CD4-positive, alpha-beta T cell (primary cell): ENCODE measurements around the gene IGF2BP2. TPM values are rescaled to one million over a fixed set of nuclear protein-coding genes. Genes with fewer than 3 reads are reported as not detected.
A peak's percentile ranks its signal among the peaks of the same experiment; 100 is the strongest.

Experiments
- ATAC-seq: fragments of 200-7000 bp; cut with Tn5 transposase; one replicate; pipeline ENCODE4 v1.10.0; 2022; ENCODE audit warnings: mild to moderate bottlenecking; ENCODE audit not compliant: poor library complexity
- CTCF ChIA-PET: fragments of 350-600 bp; sonication (Branson Sonifier 250); formaldehyde crosslinking; loops from one replicate; lab custom pipeline; 2021; ENCODE audit warnings: antibody characterized with exemption, inconsistent platforms; lab: Charles Lee
- POLR2A ChIA-PET: fragments of 350-600 bp; sonication (Branson Sonifier 250); formaldehyde crosslinking; loops from one replicate; lab custom pipeline; 2021; ENCODE audit warnings: antibody characterized with exemption, inconsistent platforms; lab: Charles Lee
- DNase-seq, 14 experiments: peaks; one replicate each; pipeline ENCODE4 v3.0.0-alpha.2; 2013 to 2020; ENCODE audit warnings: mixed read lengths in 2 of 14
- H3K27ac ChIP-seq, 2 donors: one replicate each; pipeline versions ENCODE4 v1.5.1 to v1.7.0; 2013; ENCODE audit warnings: low read length in 2 of 2, low read depth in 1 of 2, mild to moderate bottlenecking in 1 of 2
- H3K27me3 ChIP-seq, 2 experiments: 1 replicate in 1 of 2; 2 replicates in 1 of 2; pipeline versions ENCODE4 v1.6.1 to v1.7.0; 2013; ENCODE audit warnings: low read length in 2 of 2, control low read depth in 1 of 2, mild to moderate bottlenecking in 1 of 2, moderate library complexity in 1 of 2; ENCODE audit not compliant: insufficient read depth in 2 of 2, control insufficient read depth in 1 of 2
- H3K36me3 ChIP-seq: one replicate; pipeline ENCODE4 v1.6.1; 2013; ENCODE audit warnings: low read length, control low read depth; ENCODE audit not compliant: insufficient read depth
- H3K4me1 ChIP-seq: one replicate; pipeline ENCODE4 v1.6.1; 2013; ENCODE audit warnings: low read length, control low read depth; ENCODE audit not compliant: insufficient read depth
- H3K4me3 ChIP-seq: one replicate; pipeline ENCODE4 v1.5.1; 2013; ENCODE audit warnings: mild to moderate bottlenecking, low read length, moderate library complexity
- H3K9me3 ChIP-seq, 2 experiments: 1 replicate in 1 of 2; 2 replicates in 1 of 2; pipeline versions ENCODE4 v1.6.1 to v1.7.0; 2013; ENCODE audit warnings: low read length in 2 of 2, mild to moderate bottlenecking in 2 of 2, control low read depth in 1 of 2, moderate library complexity in 1 of 2; ENCODE audit not compliant: control insufficient read depth in 1 of 2, insufficient read depth in 1 of 2
- H3K27ac Mint-ChIP-seq: one replicate; pipeline ENCODE4 v1.8.0; 2020; ENCODE audit warnings: mixed read lengths
- H3K27me3 Mint-ChIP-seq: one replicate; pipeline ENCODE4 v1.8.0; 2021; ENCODE audit warnings: mixed read lengths
- H3K36me3 Mint-ChIP-seq: one replicate; pipeline ENCODE4 v1.8.0; 2021; ENCODE audit warnings: low read depth, mixed read lengths
- H3K4me1 Mint-ChIP-seq: one replicate; pipeline ENCODE4 v1.8.0; 2021; ENCODE audit warnings: low read depth, mixed read lengths
- H3K4me3 Mint-ChIP-seq: one replicate; pipeline ENCODE4 v1.8.0; 2020; ENCODE audit warnings: mild to moderate bottlenecking, mixed read lengths
- H3K9me3 Mint-ChIP-seq: one replicate; pipeline ENCODE4 v1.8.0; 2020; ENCODE audit warnings: mixed read lengths
- CTCF ChIP-seq: fragments of 200-600 bp; IDR thresholded peaks from one replicate; pipeline ENCODE4 v1.8.0; 2022; ENCODE audit warnings: antibody characterized with exemption, mild to moderate bottlenecking
- intact Hi-C, 2 experiments: fragments of 100-400 bp; cut with DNase I in 1 of 2; cut with micrococcal nuclease in 1 of 2; formaldehyde crosslinking; loops; one replicate each; pipeline versions ENCODE4 v1.15.1 to v1.9.0; 2023 to 2025; cut with DNase I, micrococcal nuclease
- total RNA-seq, 174 experiments: library from RNA in 2 of 174; stranded (reverse) in 2 of 174; gene quantifications; one replicate each; pipeline ENCODE4 v1.2.3 and lab custom pipeline; 2021 to 2026

The IGF2BP2 gene
- total RNA-seq, 2 experiments from 2014 or later, result 0.25 to 0.50 TPM

GRCh38 chr3:185729337-185730055 is 95.3 kb downstream of the IGF2BP2 start:
- DNase-seq (peak in 2 of 14 experiments; percentile 29 to 31), ATAC-seq (no peak)
- H3K4me1 ChIP-seq, result no peaks in the 10 kb centered on the region
- Mint-ChIP-seq H3K36me3 (no peaks in the 10 kb centered on the region), H3K9me3 (no peaks in the 10 kb centered on the region), H3K27me3 (peaks cover 19% of the 10 kb centered on the region), H3K4me1 (no peaks in the 10 kb centered on the region), H3K4me3 (no peak overlapping the region), H3K27ac (no peak overlapping the region)
- intact Hi-C loops, result no loop called here
- H3K9me3 ChIP-seq, result peaks cover 0 to 3% of the 10 kb centered on the region in 2 experiments
- H3K36me3 ChIP-seq, result no peaks in the 10 kb centered on the region
- peaks cover 0 to 2% of the 10 kb centered on the region in 2 experiments for H3K27me3 ChIP-seq
- no peak overlapping the region for H3K27ac ChIP-seq
- ChIA-PET CTCF (no interaction called here), POLR2A (no interaction called here)
- H3K4me3 ChIP-seq, result no peak overlapping the region
- TF ChIP-seq CTCF, result no peak

GRCh38 chr3:185728630-185729336 is 96.1 kb downstream of the IGF2BP2 start:
- Histone ChIP-seq H3K36me3 (no peaks in the 10 kb centered on the region), H3K4me3 (no peak overlapping the region), H3K9me3 (peaks cover 0 to 3% of the 10 kb centered on the region in 2 experiments), H3K27me3 (peaks cover 0 to 2% of the 10 kb centered on the region in 2 experiments), H3K4me1 (no peaks in the 10 kb centered on the region), H3K27ac (no peak overlapping the region)
- DNase-seq (no peak), ATAC-seq (no peak)
- CTCF ChIA-PET, result no interaction called here
- POLR2A ChIA-PET, result no interaction called here
- H3K27ac Mint-ChIP-seq, result no peak overlapping the region
- H3K9me3 Mint-ChIP-seq, result no peaks in the 10 kb centered on the region
- no peak overlapping the region for H3K4me3 Mint-ChIP-seq
- no peak for TF ChIP-seq CTCF
- H3K4me1 Mint-ChIP-seq, result no peaks in the 10 kb centered on the region
- H3K27me3 Mint-ChIP-seq, result peaks cover 15% of the 10 kb centered on the region
- no peaks in the 10 kb centered on the region for H3K36me3 Mint-ChIP-seq
- intact Hi-C loops, result no loop called here

GRCh38 chr3:185727873-185728272 is 97.0 kb downstream of the IGF2BP2 start:
- no peak for ATAC-seq
- Mint-ChIP-seq H3K4me1 (no peaks in the 10 kb centered on the region), H3K27ac (no peak overlapping the region), H3K4me3 (no peak overlapping the region), H3K27me3 (peaks cover 14% of the 10 kb centered on the region), H3K9me3 (no peaks in the 10 kb centered on the region), H3K36me3 (no peaks in the 10 kb centered on the region)
- ChIA-PET CTCF (no interaction called here), POLR2A (no interaction called here)
- H3K4me3 ChIP-seq, result no peak overlapping the region
- DNase-seq, result no peak
- H3K27ac ChIP-seq, result no peak overlapping the region
- H3K27me3 ChIP-seq, result peaks cover 0 to 2% of the 10 kb centered on the region in 2 experiments
- peaks cover 0 to 3% of the 10 kb centered on the region in 2 experiments for H3K9me3 ChIP-seq
- TF ChIP-seq CTCF, result no peak
- no peaks in the 10 kb centered on the region for H3K4me1 ChIP-seq
- intact Hi-C loops, result no loop called here
- H3K36me3 ChIP-seq, result no peaks in the 10 kb centered on the region
